IPS DF 19.7 (cell line): ENCODE results near the gene CERS3.

Experiments used
- DNase-seq: peaks from one replicate; pipeline ENCODE4 v3.0.0-alpha.2; 2013; ENCODE audit warnings: low read depth, low spot score

CERS3 gene

DNA sequence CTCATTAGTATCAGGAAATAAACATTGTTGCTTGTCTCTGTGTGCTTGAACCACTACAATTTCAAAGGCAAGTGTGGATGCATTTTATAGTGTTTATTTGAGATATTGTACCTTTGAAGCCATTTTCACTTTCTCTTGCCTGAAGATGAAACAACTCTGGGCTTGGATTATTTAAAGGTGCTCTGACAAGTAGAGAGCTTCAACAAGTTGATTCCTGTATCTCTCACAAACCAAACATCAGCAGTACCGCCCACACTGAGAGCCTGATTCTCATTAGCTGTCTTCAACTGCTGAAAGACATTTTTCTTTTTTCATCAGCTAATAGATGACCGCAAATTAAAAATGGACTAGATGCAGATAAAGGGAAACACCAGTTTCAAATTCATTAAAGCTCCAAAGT, 806 bp upstream of the CERS3 start:
- no peak for DNase-seq

- DNase-seq: no peak
Measured at GRCh38 chr15:100526027-100526481, 2.7 kb downstream of the CERS3 start.

GRCh38 chr15:100525436-100525835, 3.3 kb downstream of the CERS3 start:
- DNase-seq: no peak

- no peak for DNase-seq
Measured at GRCh38 chr15:100524326-100524725, 4.4 kb downstream of the CERS3 start.

GRCh38 chr15:100521907-100522306, 6.8 kb downstream of the CERS3 start:
- no peak for DNase-seq

GRCh38 chr15:100520132-100520921, 8.4 kb downstream of the CERS3 start:
- DNase-seq: no peak

DNA sequence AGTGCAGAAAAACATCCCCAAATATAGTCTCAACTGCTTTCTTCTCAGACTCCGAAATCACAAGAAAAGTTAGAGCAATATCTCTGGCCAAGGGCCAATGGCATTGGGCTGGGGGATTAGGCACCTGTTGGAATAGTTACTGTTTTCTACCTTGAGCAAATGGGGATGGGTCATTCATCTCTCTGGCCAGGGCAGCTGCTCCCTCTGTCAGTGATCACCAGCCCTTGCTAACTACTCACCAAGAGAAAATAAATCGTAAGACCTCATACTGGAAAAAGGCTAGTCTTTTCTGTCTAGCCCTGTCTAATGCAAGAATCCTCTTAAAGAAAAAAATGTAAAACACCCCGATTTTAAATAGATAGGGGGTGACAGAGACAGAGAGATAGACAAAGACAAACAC, 10.9 kb downstream of the CERS3 start:
- no peak for DNase-seq

DNA sequence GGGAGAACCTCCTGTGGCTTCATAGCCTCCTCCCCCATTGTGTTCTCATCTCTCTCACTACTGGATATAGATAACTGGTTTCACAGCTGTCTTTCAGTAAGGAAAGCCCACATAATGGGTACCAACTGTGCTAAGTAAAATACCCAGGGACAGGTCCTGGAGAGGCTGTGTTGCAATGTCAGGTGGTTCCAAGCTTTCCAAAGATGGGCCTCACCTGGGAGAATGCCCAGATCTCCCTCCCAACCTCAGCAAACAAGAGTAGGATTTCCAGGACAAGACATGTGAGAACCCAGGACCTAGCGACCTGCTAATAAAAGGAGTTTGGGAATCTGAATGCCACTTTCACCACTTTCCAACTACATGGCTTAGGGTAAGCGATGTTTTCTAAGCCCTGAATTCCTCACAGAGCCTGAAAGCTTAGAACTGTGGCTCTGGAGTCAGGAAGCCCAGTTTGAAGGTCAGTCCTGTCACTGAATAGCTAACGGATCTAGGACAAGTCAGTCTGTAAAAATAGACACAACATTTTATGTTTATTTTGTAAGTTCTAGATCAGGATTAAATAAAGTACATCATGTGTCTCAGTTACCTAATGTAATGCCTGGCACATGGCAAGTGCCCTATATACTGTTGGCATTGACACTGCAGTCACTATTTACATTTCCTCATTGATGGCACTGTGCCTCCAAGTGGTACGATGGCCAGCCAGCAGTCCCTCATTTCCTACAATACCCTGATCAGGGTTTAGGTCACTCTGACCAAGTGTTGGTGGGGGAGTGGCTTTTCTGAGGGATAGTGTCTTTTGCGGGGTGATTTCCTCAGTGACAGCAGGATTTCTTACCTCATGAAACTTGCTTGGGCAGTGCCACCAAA, 11.9 kb downstream of the CERS3 start:
- DNase-seq: no peak

GRCh38 chr15:100515758-100516157, 13.0 kb downstream of the CERS3 start:
- DNase-seq: no peak

DNA sequence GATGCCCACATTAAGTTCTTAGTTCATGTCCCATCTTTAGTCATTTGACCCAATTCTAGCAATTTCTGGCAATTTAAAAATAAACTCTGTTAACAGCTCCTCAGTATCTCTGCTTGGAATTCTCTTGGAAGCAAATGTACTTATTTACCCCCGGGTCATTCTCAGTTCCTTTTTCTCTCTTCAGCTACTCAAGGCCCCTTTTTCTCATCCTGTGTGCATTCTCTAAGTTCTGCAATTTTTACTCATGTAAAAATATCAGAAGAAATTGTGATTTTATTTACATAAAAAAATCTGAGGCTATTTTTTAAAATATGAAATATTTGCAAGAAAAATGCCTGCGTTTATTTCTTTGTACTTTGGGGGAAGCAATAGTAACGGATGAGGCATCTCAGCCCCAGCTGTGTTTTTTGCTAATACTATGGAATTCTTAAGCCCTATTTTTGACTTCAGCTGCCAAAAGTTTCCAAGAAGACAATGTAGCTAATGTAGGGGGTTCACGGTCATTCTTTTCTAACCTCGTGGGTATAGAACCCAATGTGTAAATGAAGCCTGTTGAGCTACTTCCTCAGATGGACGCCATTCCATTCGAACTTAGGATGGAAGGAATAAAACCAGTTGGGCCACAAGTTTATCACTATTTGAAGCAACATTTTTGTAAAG, 20.0 kb downstream of the CERS3 start:
- no peak for DNase-seq

DNA sequence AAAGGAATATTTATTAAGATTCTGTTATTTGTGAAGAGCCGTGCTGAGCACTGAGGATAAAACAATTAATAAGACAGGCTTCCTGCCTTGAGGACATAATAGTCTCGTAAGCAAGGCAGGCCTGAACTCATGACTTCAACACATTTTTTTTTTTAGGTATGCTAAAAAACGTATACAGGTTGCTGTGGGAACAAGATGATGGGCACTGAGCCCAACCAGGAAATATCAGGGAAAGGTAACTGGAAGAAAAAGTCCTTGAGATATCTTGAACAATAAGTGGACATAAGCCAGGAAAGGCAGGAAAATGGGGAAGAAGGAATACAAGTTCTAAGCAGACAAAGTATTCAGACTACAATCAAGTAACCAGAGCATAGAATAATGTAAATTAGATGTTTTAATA, 26.1 kb downstream of the CERS3 start:
- DNase-seq: no peak

- DNase-seq: no peak
Measured at GRCh38 chr15:100501117-100501516, 27.6 kb downstream of the CERS3 start.

DNA sequence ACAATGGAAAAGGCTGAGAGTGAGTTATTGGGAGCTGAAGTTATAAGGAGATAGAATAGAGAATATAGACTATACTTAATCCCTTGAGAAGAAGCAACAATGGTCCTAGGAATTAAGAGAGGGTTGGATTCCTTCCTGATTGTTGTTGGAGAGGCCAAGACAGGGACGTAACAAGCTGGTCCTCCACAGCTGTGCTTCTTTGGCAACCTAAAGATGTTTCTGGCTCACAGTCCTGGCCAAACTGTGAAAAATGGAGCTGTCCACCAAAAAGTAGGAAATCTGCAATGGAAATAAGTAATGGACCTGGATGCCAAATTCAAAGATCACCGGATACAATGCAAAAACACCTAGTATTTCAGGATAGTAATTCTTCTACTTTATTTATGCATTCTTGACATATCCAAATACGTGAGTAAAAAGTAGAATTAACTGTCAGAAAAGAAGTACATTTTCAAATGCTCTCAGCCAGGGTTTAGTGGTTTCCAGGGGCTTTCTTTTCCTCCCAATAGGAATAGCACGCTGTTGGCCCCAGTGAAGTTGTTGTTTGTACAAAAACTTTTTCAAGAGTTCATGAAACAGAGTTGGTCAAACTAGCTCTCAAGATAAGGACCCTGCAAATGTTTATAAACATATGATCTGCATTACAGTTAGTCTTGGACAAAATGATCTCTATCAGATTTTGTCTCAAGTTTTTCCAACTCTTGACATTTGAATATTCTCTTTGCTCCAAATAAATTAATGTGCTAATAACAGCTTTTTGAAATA, 28.3 kb downstream of the CERS3 start:
- no peak for DNase-seq

GRCh38 chr15:100495861-100496260, 32.9 kb downstream of the CERS3 start:
- DNase-seq: no peak

- no peak for DNase-seq
Measured at GRCh38 chr15:100493213-100493612, 35.5 kb downstream of the CERS3 start.

DNA sequence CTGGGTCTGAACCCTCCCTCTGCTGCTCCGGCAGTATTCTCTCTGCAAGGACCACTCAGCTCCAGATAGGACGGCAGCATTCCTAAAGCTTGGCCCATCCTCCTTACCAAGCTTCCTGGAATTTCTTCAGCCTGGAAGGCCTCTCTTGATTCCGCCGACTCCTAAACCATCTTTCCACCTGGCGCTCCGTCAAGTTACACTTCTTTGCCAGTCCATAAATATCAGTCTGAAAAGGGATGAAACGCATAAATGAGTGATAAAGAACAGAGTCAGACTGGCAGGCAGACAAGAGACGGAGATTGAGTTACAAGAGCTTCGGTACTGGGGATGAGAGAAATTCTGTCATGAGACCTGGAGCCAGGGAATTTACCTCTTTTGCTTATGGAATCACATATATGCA, 44.3 kb downstream of the CERS3 start:
- DNase-seq: no peak

DNA sequence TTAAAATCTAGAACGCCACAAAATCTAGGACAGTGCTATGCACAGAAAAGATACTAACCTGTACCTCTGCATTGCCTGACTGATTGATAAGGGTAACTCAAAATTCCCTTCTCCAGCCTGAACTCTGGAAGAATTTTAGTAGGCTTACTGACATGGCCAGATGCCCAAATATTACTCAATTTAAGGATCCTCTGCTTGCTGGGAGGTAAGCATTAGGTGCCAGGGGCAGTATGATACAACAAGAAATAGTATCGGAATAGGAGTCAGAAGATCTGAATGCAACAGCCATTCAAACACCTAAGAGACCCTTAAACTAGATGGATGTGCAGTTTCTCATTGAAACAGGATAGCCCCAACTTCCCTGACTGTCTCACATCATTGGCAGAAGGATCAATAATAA, 45.4 kb downstream of the CERS3 start:
- no peak for DNase-seq

DNA sequence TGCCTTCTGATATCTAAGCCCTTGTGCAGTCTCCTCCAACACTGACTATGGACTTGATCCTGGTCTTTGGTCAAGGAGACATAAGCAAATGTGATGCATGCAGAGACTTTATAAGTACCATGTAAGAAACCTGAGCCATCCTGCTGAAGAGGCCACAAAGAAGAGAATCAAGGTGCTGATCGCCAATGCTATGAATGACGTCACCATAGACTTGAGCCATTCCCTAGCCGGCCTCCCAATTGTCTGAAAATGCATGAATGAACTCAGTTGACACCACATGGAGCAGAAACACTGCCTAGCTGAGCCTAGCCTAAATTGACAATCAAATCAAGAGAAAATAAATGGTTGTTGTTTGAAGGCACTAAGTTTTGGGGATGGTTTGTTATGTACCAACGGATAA, 51.9 kb downstream of the CERS3 start:
- no peak for DNase-seq

DNA sequence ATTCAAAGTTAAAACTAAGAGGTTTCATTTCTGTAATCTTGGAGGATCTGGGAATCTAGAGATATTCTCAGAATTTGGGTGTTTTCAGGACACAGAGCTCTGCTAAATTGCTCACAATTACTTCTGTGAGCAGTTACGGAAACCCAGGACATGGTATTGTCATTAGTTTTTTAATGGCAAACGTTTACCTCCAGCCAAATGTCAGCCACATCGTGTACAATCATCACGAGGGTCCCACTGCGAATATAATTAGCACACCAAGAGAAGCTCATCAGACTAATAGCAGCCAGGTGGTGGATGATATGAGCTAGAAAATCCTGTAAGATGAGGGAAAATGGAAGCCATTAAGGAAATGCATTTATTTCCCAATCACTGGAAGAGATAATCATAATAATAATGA, 56.0 kb downstream of the CERS3 start:
- no peak for DNase-seq

- no peak for DNase-seq
Measured at GRCh38 chr15:100471933-100472332, 56.8 kb downstream of the CERS3 start.

- no peak for DNase-seq
Measured at GRCh38 chr15:100468285-100468684, 60.5 kb downstream of the CERS3 start.

DNA sequence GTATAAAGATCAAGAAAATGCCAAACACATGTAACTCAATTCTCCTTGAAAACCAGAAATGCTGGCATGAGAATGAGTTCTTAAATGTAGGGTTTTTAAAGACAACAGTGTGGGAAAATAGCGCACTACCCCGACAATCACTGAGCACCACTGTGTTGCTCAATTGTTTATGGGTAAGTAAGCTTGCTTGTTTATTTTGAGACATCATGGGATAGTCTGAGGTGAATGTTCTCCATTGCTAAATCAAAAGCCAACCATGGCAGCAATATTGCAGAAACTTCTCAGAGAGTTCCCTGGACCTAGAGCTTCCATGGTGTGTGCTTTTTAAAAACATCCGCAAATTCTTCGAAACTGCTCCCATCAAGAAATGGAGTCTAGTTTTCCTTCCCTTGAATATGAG, 62.7 kb downstream of the CERS3 start:
- DNase-seq: no peak
